Sciatic nerve (tissue), 2 donors: ENCODE data around the gene PRICKLE4. TPM values are rescaled to one million over a fixed set of nuclear protein-coding genes. Genes with fewer than 3 reads are reported as not detected.
"Not testable (repeated sequence)": the region's sequence is repeated elsewhere in the genome, so short reads cannot be mapped to it uniquely, and the experiment has no call there.

ENCODE experiments used
- ATAC-seq: fragments of 200-7000 bp; cut with Tn5 transposase; one replicate; pipeline ENCODE4 v1.9.1; 2020; ENCODE audit warnings: mild to moderate bottlenecking, moderate library complexity
- DNase-seq: peaks from one replicate; pipeline ENCODE4 v3.0.0-alpha.2; 2020; ENCODE audit warnings: low spot score
- intact Hi-C: fragments of 100-400 bp; cut with DNase I; formaldehyde crosslinking; loops from one replicate; pipeline ENCODE4 v1.14.2; 2022
- total RNA-seq: library from RNA; stranded (reverse); fragmentation: NEBNext Ultra II Directional; extraction: Animal tissue kit (Norgen Biotek cat#: 25700); gene quantifications from one replicate; pipeline ENCODE4 v1.2.1, GENCODE V29; 2021
- donor health status: DM: no; HTN: no; CAD: no.
- donor health status: DM: no; HTN: no; CAD: no.

Gene PRICKLE4
- total RNA-seq, 1 donor from 2014 or later = 9.0 TPM

DNA sequence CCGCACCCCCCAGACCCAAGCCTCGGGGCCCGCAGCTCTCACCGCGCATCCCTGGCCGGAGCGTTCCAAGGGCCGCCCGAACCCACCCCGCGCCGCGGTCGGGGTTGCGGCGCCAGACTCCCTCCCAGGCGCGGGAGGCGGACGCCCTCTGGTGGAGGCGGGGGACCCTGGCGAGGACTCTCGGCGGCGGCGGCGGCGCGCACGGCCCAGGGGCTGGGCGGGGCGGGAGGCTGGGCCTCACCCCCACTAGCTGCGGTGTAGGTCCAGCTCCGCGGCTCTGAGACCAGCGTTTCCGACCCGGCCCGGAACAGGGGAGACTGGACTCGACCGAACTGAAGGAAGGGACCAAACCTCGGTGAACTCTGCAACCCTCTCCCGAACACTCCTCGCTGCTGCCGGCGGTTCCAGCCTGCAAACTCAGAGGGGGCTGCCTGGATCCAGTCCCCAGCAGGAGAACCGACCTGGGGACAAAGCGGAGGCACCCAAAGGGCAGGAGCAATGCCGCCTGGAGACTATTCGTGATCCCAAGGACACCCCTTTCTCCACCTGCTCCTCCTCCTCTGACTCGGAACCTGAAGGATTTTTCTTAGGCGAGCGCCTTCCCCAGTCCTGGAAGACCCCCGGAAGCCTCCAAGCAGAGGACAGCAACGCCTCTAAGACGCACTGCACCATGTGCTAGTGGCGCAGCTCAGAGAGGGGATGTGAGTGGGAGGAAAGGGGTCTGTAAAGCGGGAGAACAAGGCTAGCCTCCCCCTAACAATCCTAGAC is 6.1 kb downstream of the PRICKLE4 start:
- intact Hi-C loops = loop anchor here (10.0 kb wide), 1 partner anchor 148 kb away; no protein-coding TSS in a partner anchor
- DNase-seq (peak; percentile 94), ATAC-seq (peak; percentile 95)

DNA sequence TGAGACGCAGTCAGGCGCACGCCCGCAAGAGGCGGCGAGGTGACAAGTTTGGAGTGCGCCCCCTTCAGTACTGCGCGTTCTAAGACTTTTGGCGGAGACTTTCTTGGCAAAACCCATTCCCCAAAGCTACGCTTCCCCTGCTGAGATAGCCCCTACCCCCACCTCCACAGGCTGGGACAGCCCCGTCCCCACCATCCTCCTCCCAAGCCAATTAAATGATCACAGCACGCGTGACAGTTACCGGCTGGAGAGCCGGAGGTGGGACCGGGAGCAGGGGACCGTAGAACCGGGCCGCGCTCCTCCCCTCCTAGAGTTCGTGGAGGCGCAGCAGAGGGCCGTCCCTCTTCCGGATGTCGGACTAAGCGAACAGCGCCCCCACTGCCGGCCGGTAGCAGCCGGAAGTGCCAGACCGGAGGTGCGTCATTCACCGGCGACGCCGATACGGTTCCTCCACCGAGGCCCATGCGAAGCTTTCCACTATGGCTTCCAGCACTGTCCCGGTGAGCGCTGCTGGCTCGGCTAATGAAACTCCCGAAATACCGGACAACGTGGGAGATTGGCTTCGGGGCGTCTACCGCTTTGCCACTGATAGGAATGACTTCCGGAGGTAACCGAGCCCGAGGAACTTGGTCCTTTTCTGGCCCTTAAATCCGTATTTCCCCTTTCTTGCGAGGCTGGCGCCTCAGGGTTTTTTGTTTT is 6.8 kb downstream of the PRICKLE4 start, which contains the start of gene TOMM6:
Gene TOMM6 (plus strand): TSS at position 476 of the 699 bp plus-strand sequence. CDS start 4 bp downstream, at position 480.
- DNase-seq (peak; percentile 98), ATAC-seq (peak; percentile 95)
- intact Hi-C loops = loop anchor here (10.0 kb wide), 1 partner anchor 147 kb away; no protein-coding TSS in a partner anchor

DNA sequence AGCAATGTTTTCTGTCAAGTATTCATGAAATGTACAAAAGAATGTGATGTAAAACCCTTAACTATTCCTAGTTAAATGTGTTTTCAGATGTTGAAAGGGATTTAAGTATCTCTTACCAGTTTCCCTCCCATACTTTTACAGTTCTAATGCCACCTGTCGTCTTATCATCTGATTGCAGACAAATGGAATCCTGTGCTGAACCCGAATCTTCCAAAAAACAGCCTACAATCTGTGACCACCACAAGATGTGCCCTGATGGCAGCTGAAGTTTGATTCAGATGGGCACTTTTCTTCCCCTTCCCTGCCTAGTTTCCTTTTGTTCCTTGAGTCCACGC is 8.8 kb downstream of the PRICKLE4 start:
- ATAC-seq (no peak), DNase-seq (no peak)
- intact Hi-C loops = loop anchor here (10.0 kb wide), 1 partner anchor 145 kb away; no protein-coding TSS in a partner anchor

DNA sequence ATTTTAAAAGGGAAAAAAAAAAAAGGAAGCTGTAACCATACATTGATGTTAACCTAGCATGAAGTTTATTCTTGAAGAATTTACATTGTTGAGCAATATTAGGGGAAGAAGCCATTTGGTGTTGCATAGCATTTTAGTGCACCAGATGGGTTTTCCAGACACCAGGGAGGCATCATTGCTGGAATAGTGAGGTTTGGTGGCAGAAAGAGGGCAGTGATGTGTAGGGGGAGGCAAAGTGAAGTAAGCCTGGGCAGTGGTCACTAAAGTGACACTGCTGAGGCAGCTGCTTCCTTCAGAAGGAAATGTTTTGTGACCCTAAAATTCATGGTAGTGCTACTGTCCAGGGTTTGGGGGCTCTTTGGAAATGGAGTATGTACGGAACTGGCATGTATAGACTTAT is 9.5 kb downstream of the PRICKLE4 start:
- ATAC-seq (no peak), DNase-seq (no peak)
- intact Hi-C loops = no loop called here

DNA sequence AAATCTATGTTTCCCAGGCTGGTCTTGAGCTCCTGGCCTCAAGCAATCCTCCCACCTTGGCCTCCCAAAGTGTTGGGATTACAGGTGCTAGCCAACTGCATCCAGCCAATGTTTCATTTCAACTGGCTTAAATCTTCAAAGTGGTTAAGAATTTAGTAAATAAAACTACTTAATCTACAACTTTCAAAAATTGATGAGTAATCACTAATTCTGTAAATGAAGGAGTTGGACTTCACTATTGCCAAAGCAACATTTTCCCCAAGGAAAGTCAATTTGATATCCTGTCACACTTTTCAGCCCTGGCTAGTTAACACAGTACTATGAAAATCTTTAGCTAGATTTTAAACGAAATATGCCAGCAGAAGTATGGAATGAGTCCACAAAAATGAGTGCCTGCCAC is 10.7 kb downstream of the PRICKLE4 start:
- ATAC-seq (no peak), DNase-seq (no peak)
- intact Hi-C loops = no loop called here

DNA sequence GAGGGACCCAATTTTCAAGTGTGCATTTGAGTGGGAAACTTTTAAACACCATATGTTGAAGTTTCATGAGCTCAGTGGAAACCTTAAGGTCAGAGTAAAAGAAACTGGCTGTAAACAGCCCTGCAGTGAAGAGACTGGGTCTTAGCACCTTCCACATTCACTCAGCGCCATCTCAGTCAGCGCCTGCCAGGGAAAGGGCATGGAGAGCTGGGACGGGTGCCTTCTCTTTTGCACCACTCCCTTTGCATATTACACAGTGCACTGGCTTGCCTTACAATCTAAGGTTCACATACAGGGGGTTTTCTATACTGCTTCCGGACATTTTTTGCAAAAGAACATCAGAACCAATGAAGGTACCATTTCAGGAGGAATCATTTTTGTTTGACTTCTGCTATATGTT is 11.4 kb downstream of the PRICKLE4 start:
- intact Hi-C loops = no loop called here
- ATAC-seq (no peak), DNase-seq (no peak)

DNA sequence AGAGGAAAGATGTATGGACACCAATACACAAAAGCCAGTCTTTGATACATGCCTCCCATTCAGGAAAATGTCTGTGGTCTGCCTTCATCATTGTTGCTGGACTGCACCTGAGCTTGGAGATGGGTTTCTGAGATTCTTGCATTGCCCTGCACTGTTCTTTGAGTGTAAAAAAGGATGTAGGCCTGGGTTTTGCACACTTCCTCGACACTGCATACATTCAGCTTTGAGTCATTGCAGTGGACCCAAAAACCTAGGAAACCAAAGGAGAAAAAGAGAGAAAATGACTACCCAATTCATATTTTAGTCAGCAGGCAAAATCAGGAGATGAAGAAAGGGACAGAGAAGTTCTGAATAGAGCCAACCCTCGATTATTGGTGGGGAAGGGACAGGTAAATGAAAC is 15.9 kb downstream of the PRICKLE4 start:
- intact Hi-C loops = no loop called here
- ATAC-seq = no peak
- DNase-seq = no peak

DNA sequence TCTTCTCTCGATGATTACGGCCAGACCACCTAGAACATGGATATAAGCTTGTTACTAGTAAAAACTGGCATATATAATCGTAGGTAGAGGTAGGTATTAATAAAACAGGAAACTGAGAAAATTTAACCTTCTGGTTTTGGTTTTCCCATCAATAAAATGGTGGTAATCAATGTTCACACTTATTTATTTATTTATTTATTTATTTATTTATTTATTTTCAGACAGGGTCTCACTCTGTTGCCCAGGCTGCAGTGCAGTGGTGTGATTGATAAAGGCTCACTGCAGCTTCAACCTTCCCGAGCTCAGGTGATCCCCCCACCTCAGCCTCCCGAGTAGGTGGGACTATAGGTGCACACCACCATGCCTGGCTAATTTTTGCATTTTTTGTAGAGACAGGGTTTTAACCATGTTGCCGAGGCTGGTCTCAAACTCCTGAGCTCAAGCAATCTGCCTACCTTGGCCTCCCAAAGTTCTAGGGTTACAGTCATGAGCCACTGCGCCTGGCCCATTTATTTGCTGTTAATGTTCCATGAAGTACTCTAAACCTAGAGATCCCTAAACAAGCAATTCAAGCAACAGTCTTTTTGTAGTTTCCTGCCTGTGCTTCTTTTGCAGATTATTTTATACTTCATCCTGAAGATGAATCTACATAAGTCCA is 18.4 kb downstream of the PRICKLE4 start:
- DNase-seq = no peak
- intact Hi-C loops = no loop called here
- no peak for ATAC-seq

DNA sequence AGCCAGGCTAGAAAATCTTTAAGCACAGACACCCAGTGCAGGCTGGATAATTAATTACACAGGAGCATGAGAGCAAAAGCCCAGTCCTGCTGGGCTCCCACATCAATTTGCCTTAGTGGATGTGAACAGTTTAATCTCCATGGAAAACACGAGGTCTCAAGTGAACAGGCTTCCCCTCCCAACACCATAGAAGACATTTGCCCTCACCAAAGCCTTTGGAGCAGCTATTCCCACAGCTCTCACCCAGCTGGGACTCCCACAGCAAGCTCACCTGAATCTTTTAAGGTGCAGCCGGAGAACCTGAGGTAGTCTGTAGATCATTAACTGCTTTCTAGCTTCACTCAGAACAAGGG is 19.0 kb downstream of the PRICKLE4 start:
- intact Hi-C loops = no loop called here
- ATAC-seq = no peak
- DNase-seq = no peak

DNA sequence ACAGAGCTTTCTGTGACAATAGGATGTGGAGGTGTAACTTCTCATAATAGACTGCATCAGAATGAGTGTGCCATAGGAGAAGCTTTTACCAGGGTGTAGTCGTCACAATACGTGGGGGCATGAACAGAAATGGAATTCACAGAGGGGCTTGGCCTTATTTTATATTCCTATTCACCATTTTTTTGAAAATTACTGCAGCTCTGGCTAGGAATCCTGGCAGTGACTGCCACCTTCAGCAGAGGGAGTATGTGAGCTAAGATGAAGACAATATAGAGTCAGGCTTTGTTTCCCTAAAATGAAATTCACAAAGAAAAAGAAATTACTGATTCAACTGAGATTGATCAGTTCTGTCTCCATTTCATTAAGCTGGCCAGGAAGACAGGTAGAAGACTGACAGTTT is 20.8 kb downstream of the PRICKLE4 start:
- no peak for DNase-seq
- intact Hi-C loops = no loop called here
- ATAC-seq = no peak

DNA sequence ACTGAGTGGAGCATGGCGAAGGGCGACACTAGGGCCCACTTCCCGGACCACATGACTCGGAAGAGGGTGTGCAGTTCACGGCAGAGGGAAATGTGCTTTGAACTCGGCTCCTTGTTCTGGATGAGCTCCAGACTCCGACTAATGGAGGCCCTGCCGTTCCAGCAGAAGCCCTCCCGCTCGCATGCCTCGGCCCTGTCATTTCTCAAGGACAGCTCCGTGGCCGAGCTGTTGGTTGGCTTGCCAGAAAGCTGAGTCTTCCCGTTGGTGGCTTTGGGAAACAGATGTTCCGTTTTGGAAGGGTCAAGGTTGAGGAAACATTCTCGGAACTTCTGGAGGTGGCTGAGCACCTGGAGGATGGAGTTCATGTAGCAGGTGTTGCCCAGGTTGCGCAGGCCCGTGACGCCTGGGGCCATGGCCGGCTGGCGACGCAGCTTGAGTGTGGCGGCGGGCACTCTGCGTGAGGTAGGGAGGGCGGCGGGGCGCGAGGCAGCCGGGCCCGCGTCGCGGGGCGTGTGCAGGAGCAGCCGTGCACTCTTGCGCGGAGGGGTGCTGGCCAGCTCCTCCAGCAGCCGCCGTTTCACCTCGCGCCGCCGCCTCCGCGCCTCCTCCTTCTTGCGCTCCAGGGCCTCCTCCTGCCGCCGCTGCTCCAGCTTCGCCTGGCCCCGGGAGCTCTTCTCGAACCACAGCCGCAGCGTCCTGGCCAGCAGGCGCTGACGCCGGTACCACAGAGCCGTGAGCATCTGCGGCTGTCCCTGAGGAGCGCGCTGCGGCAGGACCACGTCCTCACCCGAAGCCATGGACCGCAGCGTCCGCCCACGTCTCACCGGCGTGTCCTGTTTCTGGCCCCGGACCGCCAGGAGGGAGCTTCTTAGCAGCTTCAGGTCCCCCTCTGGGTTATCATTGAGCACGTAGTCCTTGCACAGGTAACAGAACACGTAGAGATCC is 25.5 kb downstream of the PRICKLE4 start:
- ATAC-seq (no peak), DNase-seq (no peak)
- intact Hi-C loops = no loop called here

DNA sequence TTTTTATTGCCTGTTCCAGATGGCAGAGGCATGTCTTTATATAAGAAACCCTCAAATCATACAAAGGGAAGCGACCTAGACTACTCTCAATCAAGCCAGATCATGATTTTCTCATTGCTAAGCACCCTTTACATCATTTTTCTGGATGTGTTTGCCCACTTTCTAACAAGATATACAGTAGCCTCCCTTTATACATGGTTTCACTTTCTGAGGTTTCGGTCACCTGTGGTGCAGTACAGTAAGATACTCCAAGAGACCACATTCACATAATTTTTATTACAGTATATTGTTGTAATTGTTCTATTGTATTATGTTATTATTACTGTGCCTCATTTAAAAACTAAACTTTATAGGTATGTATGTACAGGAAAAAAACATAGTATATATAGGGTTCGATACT is 30.5 kb downstream of the PRICKLE4 start:
- intact Hi-C loops = no loop called here
- no peak for ATAC-seq

DNA sequence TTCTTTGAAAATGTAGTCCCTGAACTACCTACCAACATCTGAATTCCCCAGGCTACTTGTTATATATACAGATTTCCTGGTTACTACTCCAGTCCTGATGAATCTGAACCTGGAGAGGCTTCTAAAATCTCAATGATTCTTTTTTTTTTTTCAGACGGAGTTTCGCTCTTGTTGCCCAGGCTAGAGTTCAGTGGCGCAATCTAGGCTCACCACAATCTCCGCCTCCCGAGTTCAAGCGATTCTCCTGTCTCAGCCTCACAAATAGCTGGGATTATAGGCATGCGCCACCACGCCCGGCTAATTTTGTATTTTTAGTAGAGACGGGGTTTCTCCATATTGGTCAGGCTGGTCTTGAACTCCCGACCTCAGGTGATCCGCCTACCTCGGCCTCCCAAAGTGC is 31.4 kb downstream of the PRICKLE4 start:
- ATAC-seq, DNase-seq, intact Hi-C loops: not testable (repeated sequence)

More for the DNA sequence above, 30.5 kb downstream of the PRICKLE4 start:
- DNase-seq = no peak

DNA sequence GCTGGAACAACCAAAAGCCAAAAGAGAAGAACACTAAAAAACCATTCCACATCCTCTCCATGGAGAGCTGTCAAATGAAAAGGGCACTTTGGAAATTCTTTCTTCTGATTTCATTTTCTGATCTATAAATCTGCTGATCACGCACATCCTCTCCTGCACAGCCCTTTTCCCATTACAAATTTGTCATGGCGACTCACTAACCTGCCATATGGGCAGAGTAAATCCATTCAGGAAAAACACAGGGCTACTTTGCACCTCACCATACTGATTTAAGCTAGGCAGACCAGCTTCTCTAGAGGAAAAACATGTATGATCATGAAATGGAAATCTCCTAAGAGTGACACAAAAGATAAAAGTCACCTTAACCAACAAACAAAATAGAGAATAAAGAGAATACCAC is 32.9 kb downstream of the PRICKLE4 start:
- ATAC-seq = no peak
- intact Hi-C loops = no loop called here

DNA sequence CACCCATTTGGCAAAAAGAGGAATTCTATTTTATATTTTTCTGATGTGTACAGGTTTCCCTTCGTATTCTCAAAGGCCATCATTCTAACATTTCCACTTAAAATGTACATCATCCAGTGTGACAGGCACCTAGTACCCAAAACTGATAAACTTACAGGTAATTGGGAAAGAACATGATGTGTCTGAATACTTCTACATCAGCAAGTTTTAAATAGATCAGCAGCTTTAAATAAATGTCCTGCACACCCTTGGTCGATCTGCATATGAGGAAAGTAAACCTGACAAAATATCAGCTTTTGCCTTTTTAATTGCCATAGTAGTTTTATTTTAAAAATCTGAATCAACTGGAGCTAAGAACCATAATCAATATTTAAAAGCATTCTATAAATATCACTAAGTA is 33.4 kb downstream of the PRICKLE4 start:
- intact Hi-C loops = no loop called here
- DNase-seq (no peak), ATAC-seq (no peak)

More for the DNA sequence above, 32.9 kb downstream of the PRICKLE4 start:
- DNase-seq = no peak

DNA sequence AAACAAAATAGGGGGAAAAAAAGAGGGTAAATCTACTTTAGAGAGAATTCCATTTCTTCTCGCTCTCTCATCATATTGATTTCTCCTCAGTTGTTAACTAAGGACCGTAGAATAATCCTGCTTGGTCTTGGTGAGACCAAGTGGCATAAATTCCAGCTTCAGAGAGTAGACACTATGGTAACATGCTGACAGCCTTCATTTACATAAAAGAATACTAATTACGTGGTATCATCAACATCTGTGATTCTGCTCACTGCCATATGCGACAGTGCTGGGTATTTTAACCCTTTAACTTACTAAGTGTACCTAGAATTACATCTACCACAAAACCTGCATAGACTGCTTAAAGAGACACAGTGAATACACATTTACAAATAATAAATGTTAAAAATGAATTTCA is 34.0 kb downstream of the PRICKLE4 start:
- no peak for ATAC-seq
- intact Hi-C loops = no loop called here
- no peak for DNase-seq

DNA sequence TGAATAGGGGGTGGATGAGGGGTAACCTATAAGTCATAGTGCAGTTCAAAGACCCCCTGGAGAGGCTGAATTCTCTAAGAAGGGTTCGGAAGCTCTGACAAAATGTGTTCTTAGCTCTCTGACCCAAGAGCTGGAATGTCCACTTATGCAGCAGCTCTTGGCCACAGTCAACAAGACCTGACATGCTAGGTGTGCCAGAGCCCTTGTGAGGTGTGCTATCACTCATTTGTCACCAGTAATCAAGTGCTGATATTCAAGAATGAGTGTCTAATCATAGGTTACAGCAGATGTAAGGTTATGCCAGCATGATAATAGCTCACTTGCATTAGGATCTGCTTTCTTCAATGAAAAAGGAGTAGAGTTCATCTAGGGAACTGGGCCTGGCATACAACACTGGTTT is 35.0 kb downstream of the PRICKLE4 start:
- intact Hi-C loops = no loop called here
- DNase-seq = no peak
- no peak for ATAC-seq

DNA sequence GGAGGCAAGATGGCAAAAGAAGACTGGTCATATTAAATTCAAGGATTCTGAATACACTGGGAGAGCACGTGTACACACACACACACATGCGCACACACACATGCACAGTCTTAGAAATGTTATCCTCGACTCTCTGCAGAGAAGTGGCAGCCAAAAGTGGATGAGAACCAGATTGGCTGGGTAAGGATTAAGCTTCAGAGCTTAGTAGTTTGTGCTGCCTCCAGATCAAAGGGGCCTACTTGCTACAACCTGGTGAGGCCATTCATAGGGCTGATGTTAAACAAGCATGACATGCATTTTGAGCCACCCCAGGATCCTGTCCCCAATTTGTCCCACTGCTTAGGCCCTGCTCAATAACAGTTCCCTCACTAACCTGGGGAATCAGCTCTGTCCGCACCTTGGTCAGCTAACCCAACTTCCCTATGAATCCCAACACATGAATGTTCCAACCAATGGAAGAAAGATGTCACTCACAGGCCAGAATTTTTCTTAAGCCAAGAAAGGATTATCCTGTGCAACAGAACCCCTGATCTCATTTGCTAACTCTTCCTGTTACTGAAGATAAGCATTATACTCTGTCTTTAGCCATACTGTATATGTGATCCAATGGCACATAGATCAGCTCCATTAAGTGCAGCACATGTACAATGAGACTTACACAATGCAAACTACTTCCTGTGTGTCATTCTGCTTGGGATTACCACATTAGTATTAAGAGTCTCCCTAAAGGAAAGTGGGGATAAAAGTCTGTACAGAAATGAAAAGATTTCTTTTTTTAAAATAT is 37.9 kb downstream of the PRICKLE4 start:
- ATAC-seq (no peak), DNase-seq (no peak)
- intact Hi-C loops = no loop called here
